ENCODE data around the gene GLI3. TPM values are rescaled to one million over a fixed set of nuclear protein-coding genes. Genes with fewer than 3 reads are reported as not detected.

The GLI3 gene
- total and polyA plus RNA-seq, 10 of the 15 experiments (the other 5 are each of a cell fraction or from before 2014, with no cell fraction given), result 0.01 TPM; not detected in 8

DNA sequence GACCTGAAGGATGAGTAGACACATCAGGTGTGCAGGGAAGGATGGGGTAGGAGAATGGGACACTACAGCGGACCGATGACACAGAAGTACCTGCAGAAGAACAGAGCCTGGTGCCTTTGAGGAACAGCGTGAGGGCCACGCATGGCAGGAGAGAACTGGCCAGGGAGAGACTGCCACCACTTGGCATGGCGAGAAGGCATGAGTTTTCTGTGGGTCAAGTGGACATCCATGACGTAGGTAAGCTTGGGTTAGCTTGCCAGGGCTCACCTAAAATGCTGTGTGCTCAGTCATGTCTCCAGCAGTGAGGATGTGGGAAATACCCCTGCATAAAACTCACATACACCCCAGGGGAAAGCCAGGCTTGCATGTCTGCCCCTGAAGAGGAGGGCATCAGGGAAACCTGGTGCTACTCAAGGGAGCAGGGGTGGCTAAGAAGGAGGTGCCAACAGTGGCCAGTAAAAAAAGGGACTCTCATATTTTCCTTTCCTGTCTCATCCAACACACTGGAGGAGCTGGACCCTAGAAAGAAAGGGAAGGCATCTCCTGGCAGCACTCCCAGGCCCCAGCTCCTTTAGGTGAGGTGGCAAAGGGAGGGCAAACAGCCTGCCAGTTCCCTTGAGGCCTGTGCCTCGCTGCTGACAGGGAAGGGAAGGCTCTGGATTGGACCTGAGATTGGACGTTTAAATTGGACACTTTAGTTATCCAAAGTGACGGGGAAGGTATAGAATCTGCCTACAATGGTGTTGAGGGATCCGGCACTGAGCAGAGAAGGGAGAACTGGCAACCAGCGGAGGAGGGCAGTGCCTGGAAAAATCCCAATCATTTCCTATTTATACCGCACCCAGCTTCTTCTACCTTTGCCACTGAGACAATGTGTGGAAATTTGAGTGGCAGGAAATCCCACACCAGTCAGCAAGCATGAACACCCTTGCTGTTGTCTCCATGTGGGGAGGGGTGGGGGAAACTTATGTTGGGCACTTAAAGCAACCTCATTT is 255.7 kb downstream of the GLI3 start:
- RAD21 ChIA-PET (ENCODE audit: unreplicated experiment), result interaction anchor here (1.4 kb wide), 1 partner anchor 1498 kb away, joined by 3 read pairs; no protein-coding TSS in a partner anchor
- Histone ChIP-seq H3K79me2 (ENCODE audit: control insufficient read depth, insufficient read depth, low read length) (no peaks in the 10 kb centered on the region), H3K36me3 (ENCODE audit: control insufficient read depth in 2 of 2, insufficient read depth in 2 of 2, low read length in 1 of 2) (no peaks in the 10 kb centered on the region), H3K27ac (ENCODE audit: control insufficient read depth, insufficient read depth) (no peak overlapping the region), H3K4me1 (ENCODE audit: control insufficient read depth, insufficient read depth, low read length) (no peaks in the 10 kb centered on the region), H3K9me3 (replicated peaks; ENCODE audit: control insufficient read depth, insufficient read depth, low read length) (no peaks in the 10 kb centered on the region), H3K4me3 (no peak overlapping the region), H2AFZ (ENCODE audit: control insufficient read depth, low read depth, low read length) (no peak overlapping the region), H3K4me2 (ENCODE audit: control insufficient read depth, insufficient read depth) (no peak overlapping the region), H4K20me1 (ENCODE audit: control insufficient read depth, insufficient read depth) (no peaks in the 10 kb centered on the region; the same call in 1 of the 2 replicates), H3K9ac (ENCODE audit: control insufficient read depth, insufficient read depth, low read length) (no peak overlapping the region), H3K27me3 (replicated peaks in 1 of 2; ENCODE audit: control insufficient read depth in 2 of 2, insufficient read depth in 2 of 2, low read length in 1 of 2) (no peaks in the 10 kb centered on the region)
- ATAC-seq (no peak), FAIRE-seq (no peak), DNase-seq (ENCODE audit: low read depth, low spot score) (no peak)
- SMC1A ChIA-PET (ENCODE audit: uncharacterized antibody, unreplicated experiment), result no interaction called here
- TF ChIP-seq IRF4 (IDR thresholded peaks at IDR 0.05; ENCODE audit: low read depth, low read length) (no peak), ZNF622 (IDR thresholded peaks at IDR 0.05) (no peak), NRF1 (conservative IDR thresholded peaks at IDR 0.05; ENCODE audit: low read depth, low read length) (no peak), TCF7 (IDR thresholded peaks at IDR 0.05; ENCODE audit: borderline replicate concordance) (no peak), CHD4 (IDR thresholded peaks at IDR 0.05) (no peak), MYB (IDR thresholded peaks at IDR 0.05; ENCODE audit: borderline replicate concordance, low read depth, low read length) (no peak), BMI1 (IDR thresholded peaks at IDR 0.05; ENCODE audit: borderline replicate concordance) (no peak), POU2F2 (IDR thresholded peaks at IDR 0.05; ENCODE audit: borderline replicate concordance, low read depth, low read length) (no peak), BHLHE40 (IDR thresholded peaks at IDR 0.05; ENCODE audit: borderline replicate concordance in 1 of 2, low read depth in 2 of 2, low read length in 1 of 2) (no peak)
- TF ChIP-seq, protein P1, sequence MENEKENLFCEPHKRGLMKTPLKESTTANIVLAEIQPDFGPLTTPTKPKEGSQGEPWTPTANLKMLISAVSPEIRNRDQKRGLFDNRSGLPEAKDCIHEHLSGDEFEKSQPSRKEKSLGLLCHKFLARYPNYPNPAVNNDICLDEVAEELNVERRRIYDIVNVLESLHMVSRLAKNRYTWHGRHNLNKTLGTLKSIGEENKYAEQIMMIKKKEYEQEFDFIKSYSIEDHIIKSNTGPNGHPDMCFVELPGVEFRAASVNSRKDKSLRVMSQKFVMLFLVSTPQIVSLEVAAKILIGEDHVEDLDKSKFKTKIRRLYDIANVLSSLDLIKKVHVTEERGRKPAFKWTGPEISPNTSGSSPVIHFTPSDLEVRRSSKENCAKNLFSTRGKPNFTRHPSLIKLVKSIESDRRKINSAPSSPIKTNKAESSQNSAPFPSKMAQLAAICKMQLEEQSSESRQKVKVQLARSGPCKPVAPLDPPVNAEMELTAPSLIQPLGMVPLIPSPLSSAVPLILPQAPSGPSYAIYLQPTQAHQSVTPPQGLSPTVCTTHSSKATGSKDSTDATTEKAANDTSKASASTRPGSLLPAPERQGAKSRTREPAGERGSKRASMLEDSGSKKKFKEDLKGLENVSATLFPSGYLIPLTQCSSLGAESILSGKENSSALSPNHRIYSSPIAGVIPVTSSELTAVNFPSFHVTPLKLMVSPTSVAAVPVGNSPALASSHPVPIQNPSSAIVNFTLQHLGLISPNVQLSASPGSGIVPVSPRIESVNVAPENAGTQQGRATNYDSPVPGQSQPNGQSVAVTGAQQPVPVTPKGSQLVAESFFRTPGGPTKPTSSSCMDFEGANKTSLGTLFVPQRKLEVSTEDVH (IDR thresholded peaks at IDR 0.05; ENCODE audit: low read depth, partially characterized antibody), result no peak
- TF ChIP-seq, protein P2, sequence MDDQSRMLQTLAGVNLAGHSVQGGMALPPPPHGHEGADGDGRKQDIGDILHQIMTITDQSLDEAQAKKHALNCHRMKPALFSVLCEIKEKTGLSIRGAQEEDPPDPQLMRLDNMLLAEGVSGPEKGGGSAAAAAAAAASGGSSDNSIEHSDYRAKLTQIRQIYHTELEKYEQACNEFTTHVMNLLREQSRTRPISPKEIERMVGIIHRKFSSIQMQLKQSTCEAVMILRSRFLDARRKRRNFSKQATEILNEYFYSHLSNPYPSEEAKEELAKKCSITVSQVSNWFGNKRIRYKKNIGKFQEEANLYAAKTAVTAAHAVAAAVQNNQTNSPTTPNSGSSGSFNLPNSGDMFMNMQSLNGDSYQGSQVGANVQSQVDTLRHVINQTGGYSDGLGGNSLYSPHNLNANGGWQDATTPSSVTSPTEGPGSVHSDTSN (IDR thresholded peaks at IDR 0.05; ENCODE audit: insufficient replicate concordance, low read depth, low read length), result no peak
- CTCF ChIA-PET, result interaction anchor here (0.9 to 2.0 kb wide), 4 partner anchors 41 to 895 kb away, joined by 3 to 9 read pairs (median 4); no protein-coding TSS in a partner anchor
- in situ Hi-C loops (cut with MboI) (no loop called here), intact Hi-C loops (cut with micrococcal nuclease; ENCODE audit: unreplicated experiment) (no loop called here)
- BruUV-seq (replicated peaks), result no TSS peak
- 33% methylated on average over 12 of the region's 12 CpGs for WGBS (ENCODE audit: insufficient coverage, insufficient replicate concordance, low lambda C conversion rate, missing lambda C conversion rate)
- POLR2A ChIA-PET, result no interaction called here

Measured in GM12878 (cell line).